Dedifferentiated amniotic fluid mesenchymal stem cell (primary cell): ENCODE data around the gene CARHSP1.
"Not testable (repeated sequence)": the region's sequence is repeated elsewhere in the genome, so short reads cannot be mapped to it uniquely, and the experiment has no call there.

ENCODE experiments used
- DNase-seq: peaks from one replicate; pipeline ENCODE4 v3.0.0-alpha.2; 2016; ENCODE audit errors: extremely low spot score

Gene CARHSP1

GRCh38 chr16:8872071-8872470 lies 3.3 kb upstream of the CARHSP1 start:
- no peak for DNase-seq

- DNase-seq = not testable (repeated sequence)
Observed at GRCh38 chr16:8869988-8870241, 1.1 kb upstream of the CARHSP1 start.

GRCh38 chr16:8869212-8869987 lies 594 bp upstream of the CARHSP1 start:
- DNase-seq = no peak

GRCh38 chr16:8867932-8868415 lies 832 bp downstream of the CARHSP1 start:
- no peak for DNase-seq

GRCh38 chr16:8867216-8867931 lies 1.4 kb downstream of the CARHSP1 start:
- no peak for DNase-seq

- DNase-seq = no peak
Observed at GRCh38 chr16:8866884-8867215, 2.0 kb downstream of the CARHSP1 start.

- no peak for DNase-seq
Observed at GRCh38 chr16:8866118-8866883, 2.5 kb downstream of the CARHSP1 start.

GRCh38 chr16:8865145-8865882 lies 3.5 kb downstream of the CARHSP1 start:
- no peak for DNase-seq

GRCh38 chr16:8864480-8865110 lies 4.2 kb downstream of the CARHSP1 start:
- DNase-seq = no peak

- no peak for DNase-seq
Observed at GRCh38 chr16:8863594-8864424, 5.0 kb downstream of the CARHSP1 start.

- peak; percentile 12 for DNase-seq
Observed at GRCh38 chr16:8862309-8863130, 6.3 kb downstream of the CARHSP1 start.

- DNase-seq = peak; percentile 9
Observed at GRCh38 chr16:8861563-8862308, 7.1 kb downstream of the CARHSP1 start.

GRCh38 chr16:8859913-8860881 lies 8.6 kb downstream of the CARHSP1 start:
- DNase-seq = peak; percentile 9

GRCh38 chr16:8858994-8859912 lies 9.6 kb downstream of the CARHSP1 start:
- DNase-seq = peak; percentile 9

GRCh38 chr16:8855972-8856371 lies 12.8 kb downstream of the CARHSP1 start:
- no peak for DNase-seq

- DNase-seq = peak; percentile 12
Observed at GRCh38 chr16:8855051-8855786, 13.6 kb downstream of the CARHSP1 start.
